H1 (cell line): ENCODE data around the gene ITGB2. TPM values are rescaled to one million over a fixed set of nuclear protein-coding genes. Genes with fewer than 3 reads are reported as not detected.
A peak's percentile ranks its signal among the peaks of the same experiment; 100 is the strongest.

Experiments used
- CTCF ChIA-PET: fragments of 300-600 bp; sonication (Branson Sonifier 250); formaldehyde crosslinking; loops from one replicate; lab custom pipeline; 2021; ENCODE audit not compliant: partially characterized antibody; lab: Charles Lee
- POLR2A ChIA-PET: fragments of 300-600 bp; sonication (Branson Sonifier 250); formaldehyde crosslinking; loops from one replicate; lab custom pipeline; 2021; ENCODE audit warnings: inconsistent platforms; ENCODE audit not compliant: partially characterized antibody; lab: Charles Lee
- DNase-seq, 2 experiments: peaks; one replicate each; pipeline versions ENCODE4 v3.0.0 to v3.0.0-alpha.2; 2010 to 2022; ENCODE audit warnings: low spot score in 2 of 2, low read depth in 1 of 2, mixed read lengths in 1 of 2
- FAIRE-seq: peaks from 2 replicates; lab custom pipeline; 2011; peaks lifted over from hg19 to GRCh38; lab: Jason Lieb, UNC
- H2AFZ ChIP-seq: 2 replicates; pipeline ENCODE4 v1.8.1; 2012; ENCODE audit warnings: low read length, inconsistent platforms
- H2AK5ac ChIP-seq: 2 replicates; pipeline ENCODE4 v1.6.1; 2013; ENCODE audit warnings: low read depth, low read length
- H2BK120ac ChIP-seq: replicated peaks from 2 replicates; pipeline ENCODE3; 2013; ENCODE audit warnings: low read depth, low read length, inconsistent platforms
- H2BK12ac ChIP-seq: 2 replicates; pipeline ENCODE4 v1.6.1; 2013; ENCODE audit warnings: low read depth, low read length
- H2BK15ac ChIP-seq: 2 replicates; pipeline ENCODE4 v1.6.1; 2013; ENCODE audit warnings: low read length
- H2BK20ac ChIP-seq: 2 replicates; pipeline ENCODE4 v1.6.1; 2013; ENCODE audit warnings: low read length
- H2BK5ac ChIP-seq: 2 replicates; pipeline ENCODE4 v1.6.1; 2013; ENCODE audit warnings: low read depth, low read length
- H3K14ac ChIP-seq: 2 replicates; pipeline ENCODE4 v1.6.1; 2013; ENCODE audit warnings: inconsistent platforms; ENCODE audit not compliant: insufficient read length
- H3K18ac ChIP-seq: 2 replicates; pipeline ENCODE4 v1.6.1; 2013; ENCODE audit warnings: low read length; ENCODE audit errors: extremely low read depth
- H3K23ac ChIP-seq: 2 replicates; pipeline ENCODE4 v1.6.1; 2013; ENCODE audit warnings: inconsistent platforms; ENCODE audit not compliant: insufficient read length
- H3K23me2 ChIP-seq: 2 replicates; pipeline ENCODE4 v1.6.1; 2013; ENCODE audit warnings: low read depth, low read length
- H3K27ac ChIP-seq: 2 replicates; pipeline ENCODE4 v1.6.1; 2011; ENCODE audit warnings: low read depth, low read length, inconsistent platforms
- H3K27me3 ChIP-seq, 4 experiments: replicated peaks in 1 of 4; 1 replicate in 1 of 4; 2 replicates in 3 of 4; pipeline versions ENCODE4 v1.6.1 to v1.8.1; 2011 to 2013; ENCODE audit warnings: low read length in 3 of 4, mild to moderate bottlenecking in 3 of 4, inconsistent platforms in 2 of 4, mixed read lengths in 2 of 4, moderate library complexity in 1 of 4; ENCODE audit not compliant: control insufficient read depth in 3 of 4, insufficient read depth in 3 of 4; ENCODE audit errors: extremely low read depth in 1 of 4
- H3K36me3 ChIP-seq, 4 experiments: 2 replicates each; pipeline versions ENCODE4 v1.6.1 to v1.8.1; 2011 to 2013; ENCODE audit warnings: mild to moderate bottlenecking in 4 of 4, low read length in 3 of 4, moderate library complexity in 2 of 4, control low read depth in 1 of 4, inconsistent platforms in 1 of 4; ENCODE audit not compliant: insufficient read depth in 4 of 4, control insufficient read depth in 2 of 4
- H3K4ac ChIP-seq: replicated peaks from 2 replicates; pipeline ENCODE3; 2013; ENCODE audit warnings: low read length, low read depth, mixed read lengths, inconsistent platforms; ENCODE audit not compliant: insufficient read length
- H3K4me1 ChIP-seq, 4 experiments: replicated peaks in 1 of 4; 1 replicate in 1 of 4; 2 replicates in 3 of 4; pipeline versions ENCODE4 v1.6.1 to v1.8.1; 2011 to 2013; ENCODE audit warnings: low read length in 3 of 4, inconsistent platforms in 2 of 4, mixed read lengths in 1 of 4; ENCODE audit not compliant: insufficient read depth in 4 of 4, control insufficient read depth in 3 of 4
- H3K4me2 ChIP-seq, 2 experiments: 2 replicates each; pipeline versions ENCODE4 v1.6.1 to v1.8.1; 2011 to 2013; ENCODE audit warnings: low read depth in 2 of 2, low read length in 2 of 2, control low read depth in 1 of 2, inconsistent platforms in 1 of 2, mild to moderate bottlenecking in 1 of 2; ENCODE audit not compliant: insufficient read depth in 1 of 2
- H3K4me3 ChIP-seq, 4 experiments: fragments of 200-600, 300-600 bp in 1 of 4; sonication (generic), shearing (Covaris generic), sonication (Bioruptor Twin) in 1 of 4; 2 replicates each; pipeline versions ENCODE4 v1.5.1 to v1.8.1; 2011 to 2016; ENCODE audit warnings: low read length in 4 of 4, low read depth in 3 of 4, control low read depth in 2 of 4, inconsistent platforms in 2 of 4, mild to moderate bottlenecking in 2 of 4, mixed read lengths in 1 of 4, moderate library complexity in 1 of 4; ENCODE audit not compliant: insufficient read depth in 2 of 4; ENCODE audit errors: extremely low read depth in 1 of 4
- H3K56ac ChIP-seq: replicated peaks from 2 replicates; pipeline ENCODE3; 2013; ENCODE audit warnings: low read depth, mild to moderate bottlenecking, mixed read lengths, low read length, inconsistent platforms; ENCODE audit not compliant: insufficient read length
- H3K79me1 ChIP-seq: 2 replicates; pipeline ENCODE4 v1.6.1; 2013; ENCODE audit warnings: low read depth, low read length, control low read depth
- H3K79me2 ChIP-seq, 2 experiments: 2 replicates each; pipeline versions ENCODE4 v1.6.1 to v1.8.1; 2012 to 2013; ENCODE audit warnings: low read length in 2 of 2, mild to moderate bottlenecking in 2 of 2, inconsistent platforms in 1 of 2; ENCODE audit not compliant: insufficient read depth in 2 of 2, control insufficient read depth in 1 of 2
- H3K9ac ChIP-seq, 4 experiments: replicated peaks in 1 of 4; 1 replicate in 1 of 4; 2 replicates in 3 of 4; pipeline versions ENCODE4 v1.6.1 to v1.8.1; 2011 to 2013; ENCODE audit warnings: low read depth in 3 of 4, low read length in 3 of 4, control low read depth in 2 of 4, mild to moderate bottlenecking in 2 of 4, moderate library complexity in 2 of 4, inconsistent platforms in 1 of 4; ENCODE audit errors: extremely low read depth in 1 of 4
- H3K9me3 ChIP-seq, 2 experiments: 2 replicates each; pipeline versions ENCODE4 v1.6.1 to v1.8.1; 2012 to 2013; ENCODE audit warnings: mild to moderate bottlenecking in 2 of 2, moderate library complexity in 2 of 2, control low read depth in 1 of 2, inconsistent platforms in 1 of 2, low read depth in 1 of 2, low read length in 1 of 2, mixed read lengths in 1 of 2; ENCODE audit not compliant: insufficient read depth in 2 of 2
- H4K20me1 ChIP-seq, 2 experiments: replicated peaks in 1 of 2; 2 replicates each; pipeline versions ENCODE3 to v1.8.1; 2011 to 2013; ENCODE audit warnings: inconsistent platforms in 2 of 2, low read length in 2 of 2, mild to moderate bottlenecking in 1 of 2; ENCODE audit not compliant: insufficient read depth in 2 of 2, control insufficient read depth in 1 of 2
- H4K5ac ChIP-seq: 2 replicates; pipeline ENCODE4 v1.6.1; 2013; ENCODE audit warnings: low read length, low read depth, mixed read lengths, inconsistent platforms; ENCODE audit not compliant: insufficient read length
- H4K8ac ChIP-seq: 2 replicates; pipeline ENCODE4 v1.8.0; 2013; ENCODE audit warnings: mild to moderate bottlenecking, moderate library complexity, low read length, inconsistent platforms; ENCODE audit not compliant: insufficient read depth; ENCODE audit errors: extremely low read depth
- H4K91ac ChIP-seq: replicated peaks from 2 replicates; pipeline ENCODE3; 2013; ENCODE audit warnings: low read length, mixed read lengths, inconsistent platforms; ENCODE audit not compliant: insufficient read length
- CHD2 ChIP-seq: IDR thresholded peaks from 2 replicates; pipeline ENCODE4 v1.6.1; 2012; ENCODE audit warnings: low read length, improper control_type of control experiment
- GABPA ChIP-seq: IDR thresholded peaks from 2 replicates; pipeline ENCODE4 v1.6.1; 2011; ENCODE audit warnings: mild to moderate bottlenecking, low read length, moderate library complexity, borderline replicate concordance; ENCODE audit not compliant: insufficient read depth
- HDAC6 ChIP-seq: IDR thresholded peaks from one replicate; pipeline ENCODE4 v1.7.1; 2012; ENCODE audit warnings: low read depth, mild to moderate bottlenecking, inconsistent platforms, low read length, moderate library complexity
- JUND ChIP-seq: IDR thresholded peaks from 2 replicates; pipeline ENCODE4 v1.6.1; 2011; ENCODE audit warnings: mild to moderate bottlenecking, improper control_type of control experiment, low read length
- NRF1 ChIP-seq: IDR thresholded peaks from 2 replicates; pipeline ENCODE4 v1.6.1; 2011; ENCODE audit warnings: mild to moderate bottlenecking, low read depth, low read length, improper control_type of control experiment
- RAD21 ChIP-seq, 2 experiments: IDR thresholded peaks in 1 of 2; conservative IDR thresholded peaks in 1 of 2; 2 replicates each; pipeline ENCODE4 v1.6.1; 2011; ENCODE audit warnings: low read depth in 2 of 2, low read length in 2 of 2, improper control_type of control experiment in 1 of 2, inconsistent platforms in 1 of 2, mild to moderate bottlenecking in 1 of 2, moderate library complexity in 1 of 2
- SP2 ChIP-seq: IDR thresholded peaks from 2 replicates; pipeline ENCODE4 v1.6.1; 2012; ENCODE audit warnings: mild to moderate bottlenecking, low read length, inconsistent platforms
- SRF ChIP-seq: IDR thresholded peaks from 2 replicates; pipeline ENCODE4 v1.6.1; 2011; ENCODE audit warnings: mild to moderate bottlenecking, low read depth, low read length, moderate library complexity
- WGBS, 2 experiments: shearing (Covaris generic) in 1 of 2; methylation state at CpG; one replicate each; pipeline versions ENCODE4 v1.1.6 to v1.1.7; 2013 to 2015; ENCODE audit warnings: low lambda C conversion rate in 2 of 2, mixed read lengths in 2 of 2, inconsistent platforms in 1 of 2, low coverage in 1 of 2, missing lambda C conversion rate in 1 of 2; ENCODE audit not compliant: insufficient replicate concordance in 2 of 2, insufficient coverage in 1 of 2, insufficient read length in 1 of 2; ENCODE audit errors: extremely low coverage in 1 of 2, missing lambda C conversion rate in 1 of 2; 5-methylcytosine and 5-hydroxymethylcytosine counted together
- polyA plus RNA-seq, 7 experiments: library from polyadenylated mRNA; depleted of rRNA in 3 of 7; stranded (reverse) in 5 of 7; unstranded in 2 of 7; fragments of >200 nt in 5 of 7; fragments of 200-250 nt in 2 of 7; gene quantifications; 1 replicate in 5 of 7; 2 replicates in 1 of 7; 4 replicates in 1 of 7; pipeline versions ENCODE4 v1.2.1 to v1.2.3, GENCODE V29; 2011 to 2013; ENCODE audit warnings: missing spikeins in 2 of 7, mixed read lengths in 2 of 7
- total RNA-seq: library from RNA; stranded (reverse); fragmentation: NEBNext Ultra II Directional; extraction: Animal tissue kit (Norgen Biotek cat#: 25700); gene quantifications from 2 replicates; pipeline ENCODE4 v1.2.1, GENCODE V29; 2021

ITGB2 gene
- total and polyA plus RNA-seq, 2 of the 8 experiments (the other 6 are each of a cell fraction or from before 2014, with no cell fraction given) = 0.24 to 0.63 TPM

DNA sequence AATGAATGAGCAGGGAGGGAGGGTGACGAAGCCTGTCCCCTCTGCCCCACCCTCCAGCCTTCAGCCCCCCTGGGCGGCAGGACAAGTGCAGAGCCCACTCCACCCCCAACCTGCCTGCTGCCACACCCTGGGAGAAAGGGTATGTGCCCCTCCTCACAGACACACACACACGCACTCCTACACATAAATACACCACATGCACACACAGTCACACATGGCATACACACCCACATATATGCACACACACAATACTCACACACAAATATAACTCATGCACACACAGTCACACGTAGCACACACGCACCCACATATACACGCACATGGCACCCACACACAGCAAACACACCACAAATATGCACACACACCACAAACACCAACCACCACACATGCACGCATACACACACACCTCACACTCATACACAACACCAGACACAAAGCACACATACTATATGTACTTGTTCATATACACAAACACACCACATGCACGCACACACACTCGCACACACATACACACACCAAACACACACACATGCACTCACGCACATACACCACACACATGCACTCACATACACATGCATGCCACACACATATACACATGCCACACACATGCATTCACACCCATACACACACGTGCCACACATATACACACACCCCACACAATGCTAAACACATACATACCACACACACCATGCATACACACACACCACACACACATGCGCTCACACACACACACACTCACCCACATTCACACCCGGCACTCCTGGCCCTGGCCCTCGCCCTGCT is 16.4 kb downstream of the ITGB2 start:
- Histone ChIP-seq H2BK120ac (peak overlapping the region; percentile 21), H3K4me1 (peaks cover 0 to 9% (median 0%) of the 10 kb centered on the region in 4 experiments; a peak in 3 of 7 replicates)
- no peak for FAIRE-seq
- TF ChIP-seq JUND = no peak
- no peak for TF ChIP-seq GABPA
- TF ChIP-seq SRF = no peak
- TF ChIP-seq CHD2 = no peak
- TF ChIP-seq RAD21 (IDR thresholded peaks at IDR 0.05 in 1 of 2, conservative IDR thresholded peaks at IDR 0.05 in 1 of 2; ENCODE audit: low read depth in 2 of 2, low read length in 2 of 2) = no peak
- no peak for TF ChIP-seq NRF1
- TF ChIP-seq SP2 = no peak
- TF ChIP-seq HDAC6 = no peak
- TF ChIP-seq, all 59 proteins: peak for 0
- Histone ChIP-seq H3K18ac (no peak overlapping the region), H2AK5ac (peak overlapping the region; percentile 17; the same call in 1 of the 2 replicates), H3K4me3 (no peak overlapping the region), H4K5ac (no peak overlapping the region), H3K4ac (peak overlapping the region; percentile 53), H4K91ac (peak overlapping the region; percentile 91), H3K4me2 (no peak overlapping the region), H3K14ac (peak overlapping the region; percentile 18), H3K36me3 (no peaks in the 10 kb centered on the region; a peak in 1 of 8 replicates), H4K20me1 (peaks cover 0 to 11% of the 10 kb centered on the region in 2 experiments), H4K8ac (no peak overlapping the region), H3K56ac (peak overlapping the region; percentile 46), H2BK12ac (peak overlapping the region; percentile 12; the same call in 1 of the 2 replicates), H3K9ac (no peak overlapping the region), H3K79me1 (no peaks in the 10 kb centered on the region), H3K23ac (no peak overlapping the region), H3K27me3 (peaks cover 0 to 2% (median under 1%) of the 10 kb centered on the region in 4 experiments; a peak in 1 of 7 replicates), H2BK15ac (peak overlapping the region; percentile 3; the same call in 1 of the 2 replicates), H2BK20ac (no peak overlapping the region), H3K27ac (no peak overlapping the region), H3K79me2 (no peaks in the 10 kb centered on the region), H3K23me2 (peaks cover 6% of the 10 kb centered on the region; the same call in 1 of the 2 replicates), H3K9me3 (no peaks in the 10 kb centered on the region; a peak in 1 of 4 replicates), H2AFZ (no peak overlapping the region), H2BK5ac (no peak overlapping the region)
- 89% methylated on average over 11 of the region's 14 CpGs; no CpG with 5 or more reads in 1 of the 2 experiments for WGBS, 2 experiments
- ChIA-PET CTCF (no interaction called here), POLR2A (no interaction called here)
- no peak for DNase-seq
